8988T (cell line): ENCODE measurements around the gene TRAFD1.

Experiments used
- DNase-seq: peaks from one replicate; pipeline ENCODE4 v3.0.0; 2011

Gene TRAFD1

DNA sequence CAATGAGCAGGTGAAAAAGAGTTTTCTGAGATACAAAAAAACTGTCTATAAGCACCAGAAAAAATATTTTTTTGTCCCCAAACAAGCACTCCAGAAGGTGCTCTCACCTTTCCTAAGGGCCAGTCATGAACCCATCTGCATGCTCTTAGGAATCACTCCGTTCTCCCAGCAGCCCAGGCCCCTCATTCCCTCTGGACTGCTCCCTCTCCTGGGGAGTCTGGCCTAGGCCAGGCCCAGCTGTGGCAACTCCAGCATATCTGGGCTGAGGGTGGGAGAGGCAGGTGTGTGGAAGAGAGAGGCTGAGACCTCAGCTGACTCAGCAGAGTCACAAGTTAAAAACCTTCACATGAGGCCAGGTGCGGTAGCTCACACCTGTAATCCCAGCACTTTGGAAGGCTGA lies 54.6 kb downstream of the TRAFD1 start:
- DNase-seq = no peak

DNA sequence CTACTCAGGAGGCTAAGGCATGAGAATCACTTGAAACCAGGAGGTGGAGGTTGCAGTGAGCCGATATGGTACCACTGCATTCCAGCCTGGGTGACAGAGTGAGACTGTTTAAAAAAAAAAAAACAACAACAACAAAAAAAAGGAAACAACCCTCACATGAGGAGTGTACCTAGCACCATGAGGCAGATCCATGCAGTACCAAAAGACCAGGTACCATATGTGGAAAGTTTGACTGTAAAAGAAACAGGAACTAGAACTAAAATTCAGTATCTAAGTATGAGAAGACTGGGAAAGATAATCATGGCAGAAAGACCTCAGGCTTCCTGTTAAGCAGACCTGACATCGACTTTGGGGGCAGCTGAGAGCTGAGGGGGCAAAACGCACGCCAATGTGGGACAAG lies 55.1 kb downstream of the TRAFD1 start:
- no peak for DNase-seq

DNA sequence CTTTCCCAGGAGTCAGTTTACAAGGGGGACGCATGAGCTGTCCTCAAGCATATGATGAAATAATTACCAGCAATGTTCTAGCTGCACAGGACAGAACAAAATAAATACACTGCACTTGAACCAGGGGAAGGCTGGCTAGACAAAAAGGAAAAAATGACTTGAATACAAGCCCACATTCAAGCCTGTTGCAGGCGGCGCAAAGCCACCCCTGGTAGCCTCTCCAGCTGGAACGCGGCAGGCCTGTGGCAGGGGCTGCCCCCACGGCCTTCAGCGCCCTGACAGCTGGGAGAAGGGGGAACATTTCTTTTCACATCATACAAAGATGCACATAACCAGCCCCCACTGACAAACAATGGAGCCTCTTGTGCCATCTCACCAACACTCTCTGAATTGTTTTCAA lies 57.1 kb downstream of the TRAFD1 start:
- DNase-seq = no peak

DNA sequence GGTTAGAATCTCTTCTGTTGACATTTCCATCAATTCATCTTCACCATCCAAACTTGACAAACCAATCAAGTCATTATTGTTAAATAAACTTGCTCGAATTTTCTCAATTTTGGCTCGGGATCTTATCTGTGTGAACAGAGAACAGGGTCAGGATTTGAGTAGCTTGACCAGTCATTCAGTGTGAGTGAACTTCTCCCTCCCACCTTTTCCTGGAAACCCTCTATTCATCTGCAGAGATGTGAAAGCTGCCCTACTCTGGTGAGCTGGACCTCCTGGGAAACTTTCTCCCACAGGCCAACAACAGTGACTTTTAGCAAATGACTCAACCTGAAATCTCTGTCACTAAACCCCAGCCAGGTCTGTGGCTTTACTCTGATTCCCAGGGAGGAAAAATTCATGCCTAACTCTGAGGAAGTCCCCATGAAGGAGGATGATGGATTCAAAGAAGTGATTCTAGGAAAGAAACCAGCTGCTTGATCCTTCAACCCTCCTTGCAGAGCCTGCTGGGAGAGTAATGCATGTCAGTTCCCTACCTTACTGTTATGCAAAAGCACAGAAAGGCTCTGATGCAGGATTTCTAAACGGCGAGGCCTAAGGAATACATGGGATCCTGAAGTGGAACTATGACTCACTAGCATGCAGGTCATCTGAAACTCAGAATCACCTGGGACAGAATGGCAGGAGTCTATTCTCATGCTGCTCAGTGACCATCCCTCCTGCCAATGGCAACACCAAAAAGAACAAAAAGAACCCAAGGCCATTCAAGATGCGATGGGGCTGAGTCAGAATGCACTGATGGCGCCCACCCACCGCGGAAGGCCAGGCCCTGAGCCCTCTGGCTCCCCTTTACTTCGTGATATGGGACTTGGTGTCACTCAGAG lies 58.0 kb downstream of the TRAFD1 start:
- no peak for DNase-seq

DNA sequence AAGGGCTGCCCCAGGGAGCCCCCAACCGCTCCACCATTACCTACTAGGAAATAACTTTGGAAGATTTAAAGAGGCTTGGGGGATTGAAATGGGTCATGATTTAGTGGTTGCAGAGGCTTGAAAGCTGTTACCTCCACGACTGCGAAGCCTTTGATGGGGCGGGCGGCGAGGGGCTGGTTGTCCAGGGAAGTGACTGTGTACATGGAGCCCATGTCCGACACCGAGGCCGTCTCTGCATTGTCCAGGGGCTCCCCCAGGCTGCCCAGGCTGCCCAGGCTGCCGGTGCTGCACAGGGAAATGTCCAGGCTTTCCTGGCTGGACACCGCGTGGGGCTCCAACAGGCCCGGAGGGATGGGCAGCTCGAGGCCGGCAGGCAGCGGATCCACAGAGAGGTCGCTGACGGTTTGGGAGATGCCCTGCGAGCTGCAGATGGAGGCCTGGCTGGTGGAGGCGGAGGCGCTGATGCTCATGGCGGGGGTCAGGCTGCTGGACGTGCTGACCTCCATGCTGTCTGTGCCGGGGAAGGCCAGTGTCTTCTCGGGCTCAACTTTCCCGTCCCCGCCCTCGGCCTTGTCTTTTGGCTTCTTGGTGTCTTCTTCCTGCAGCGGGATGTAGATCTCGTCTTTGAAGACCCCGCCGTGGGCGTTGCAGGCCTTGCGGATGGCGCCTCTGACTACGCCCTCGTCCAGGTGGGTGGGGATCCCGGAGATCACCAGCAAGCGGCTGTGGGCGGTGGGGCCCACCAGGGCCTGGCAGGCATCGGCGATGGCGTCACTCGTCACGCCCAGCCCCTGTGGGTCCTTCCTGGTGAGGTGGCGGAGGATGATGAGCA lies 58.9 kb downstream of the TRAFD1 start:
- no peak for DNase-seq

DNA sequence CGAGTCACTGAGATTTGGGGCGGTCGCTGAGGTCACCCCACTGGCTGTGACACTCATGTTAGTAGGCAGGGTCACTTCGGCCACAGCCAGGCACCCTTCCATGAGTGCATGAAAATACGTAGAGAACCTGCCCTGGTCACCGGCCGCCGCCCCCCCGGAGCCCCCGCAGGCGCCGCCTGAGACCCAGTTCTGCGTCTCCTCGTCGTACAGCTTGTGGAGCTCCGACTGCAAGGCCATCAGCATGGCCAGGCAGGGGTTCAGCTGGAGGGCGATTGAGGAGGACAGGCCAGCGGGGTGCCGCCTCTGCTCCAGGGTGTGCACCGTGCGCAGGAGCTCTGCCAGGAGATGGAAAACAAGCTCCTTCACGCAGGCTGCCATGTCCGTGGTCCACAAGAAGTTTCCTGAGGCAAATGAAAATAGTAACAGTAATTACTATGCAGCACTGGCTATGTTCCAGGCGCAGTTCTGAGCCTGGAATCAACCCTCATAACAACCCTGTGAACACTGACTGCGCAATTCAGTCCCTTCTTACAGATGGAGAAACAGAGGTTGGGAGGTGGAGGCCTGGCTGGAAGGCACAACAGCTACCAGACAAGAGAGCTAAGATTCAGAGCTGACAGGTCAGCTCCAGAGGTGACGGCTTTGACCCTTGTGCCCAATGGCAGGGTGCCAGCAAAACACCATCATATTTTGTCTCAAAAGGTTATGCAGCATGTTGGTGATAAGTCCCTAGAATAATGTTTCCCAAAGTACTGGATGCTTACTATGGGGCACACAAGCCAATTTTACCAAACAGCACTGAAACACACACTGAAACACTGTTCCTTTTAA lies 59.9 kb downstream of the TRAFD1 start:
- no peak for DNase-seq

DNA sequence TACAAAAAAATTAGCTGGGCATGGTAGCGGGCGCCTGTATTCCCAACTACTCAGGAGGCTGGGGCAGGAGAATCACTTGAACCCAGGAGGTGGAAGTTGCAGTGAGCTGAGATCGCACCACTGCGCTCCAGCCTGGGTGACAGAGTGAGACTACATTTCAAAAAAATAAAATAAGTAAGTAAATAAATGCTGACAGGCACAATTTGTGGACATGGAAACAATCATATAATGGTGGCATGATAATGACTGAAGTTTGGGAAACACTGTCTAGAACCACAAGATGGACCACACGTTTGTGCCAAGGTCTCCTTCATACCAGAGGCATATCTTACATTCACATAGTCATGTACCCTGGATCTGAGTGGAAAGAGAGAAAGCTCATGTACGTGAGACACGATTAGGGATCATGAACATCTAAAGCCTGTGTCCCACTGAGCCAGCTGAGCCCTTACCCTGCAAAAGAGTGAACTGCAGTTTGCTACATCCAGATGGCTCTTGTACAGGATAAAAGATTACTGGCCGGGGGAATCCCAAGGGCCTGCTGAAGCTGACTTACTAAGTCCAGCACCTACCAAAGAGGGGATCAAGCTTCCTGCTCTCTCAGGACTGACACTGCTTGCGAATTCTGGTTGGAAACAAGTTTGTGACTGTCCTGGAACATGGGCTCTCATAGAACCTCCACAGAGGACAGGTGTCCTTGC lies 62.9 kb downstream of the TRAFD1 start:
- DNase-seq = no peak

DNA sequence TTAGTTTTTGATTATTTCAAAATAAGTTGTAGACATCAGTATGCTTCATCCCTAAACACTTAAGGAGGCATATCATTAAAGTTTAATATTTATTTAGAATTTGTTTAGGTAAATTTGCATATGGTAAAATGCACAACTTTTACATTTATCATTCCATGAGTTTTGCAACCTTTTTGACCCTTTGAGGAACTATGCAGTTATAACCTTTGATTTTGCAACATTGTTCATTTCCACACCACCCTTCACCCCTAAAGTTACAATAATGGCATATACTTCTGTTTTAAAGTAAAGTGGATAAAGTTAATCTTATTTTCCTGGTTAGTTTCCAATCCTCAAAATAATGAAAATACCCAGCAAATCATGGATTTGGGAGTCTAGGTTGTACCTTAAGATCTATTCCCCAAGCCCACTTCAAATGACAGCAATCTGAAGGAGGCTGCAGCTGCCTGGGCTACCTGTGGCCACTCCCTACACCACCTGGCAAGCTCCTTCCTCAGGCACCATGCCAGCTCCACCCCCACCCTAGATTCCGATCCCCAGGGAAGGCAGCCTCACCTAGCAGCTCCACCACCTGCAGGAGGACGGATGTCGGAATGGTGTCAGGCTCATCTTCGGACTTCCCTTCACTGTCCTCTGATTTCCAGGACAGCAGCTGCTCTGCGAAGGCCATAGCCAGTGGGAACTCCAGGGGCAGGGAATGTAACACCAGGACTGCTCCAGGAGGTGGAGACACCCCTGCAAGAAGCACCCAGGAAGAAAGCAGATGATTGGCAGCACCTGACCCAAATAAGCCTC lies 65.1 kb downstream of the TRAFD1 start:
- DNase-seq = no peak

DNA sequence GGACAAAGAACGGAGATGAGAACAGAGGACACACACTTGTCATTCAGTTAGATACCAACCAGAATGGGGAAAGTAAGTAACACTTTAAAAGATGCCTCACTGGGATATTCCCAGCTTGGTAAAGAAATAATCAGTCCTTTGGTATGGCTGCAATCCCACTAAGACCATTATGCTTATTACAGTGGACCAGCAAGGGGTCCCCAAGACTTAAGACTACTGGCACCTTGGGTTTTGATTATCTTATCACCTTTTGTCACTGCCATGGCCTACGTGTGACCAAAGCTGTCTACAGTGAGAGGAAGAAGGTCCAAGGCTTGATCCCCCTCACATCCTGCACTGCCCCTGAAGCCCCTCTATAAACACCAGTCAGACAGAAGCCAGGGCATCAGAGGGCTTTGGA lies 65.8 kb downstream of the TRAFD1 start:
- DNase-seq = no peak

DNA sequence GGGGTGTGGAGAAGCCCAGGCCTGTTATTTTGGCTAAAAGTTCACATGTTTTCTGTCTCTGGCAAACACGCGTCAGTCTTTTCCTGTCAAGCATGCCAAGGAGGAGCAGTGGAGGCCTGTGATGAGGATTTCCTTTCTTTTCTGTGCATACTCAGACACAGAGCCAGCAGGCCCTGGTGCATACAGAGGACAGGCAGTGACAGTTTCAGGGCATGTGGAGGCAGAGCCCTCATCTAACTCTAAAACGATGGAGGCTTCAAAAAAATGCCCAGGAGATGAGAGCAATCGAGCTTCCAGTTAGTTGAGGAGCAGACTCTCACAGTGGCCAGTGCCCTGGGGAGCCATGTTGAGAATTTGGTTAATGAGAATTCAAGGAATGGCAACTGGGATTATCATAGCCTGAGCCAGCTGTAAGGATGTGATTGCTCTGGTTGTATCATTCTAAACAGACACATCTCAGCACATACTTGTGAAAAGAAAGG lies 66.5 kb downstream of the TRAFD1 start:
- DNase-seq = no peak

DNA sequence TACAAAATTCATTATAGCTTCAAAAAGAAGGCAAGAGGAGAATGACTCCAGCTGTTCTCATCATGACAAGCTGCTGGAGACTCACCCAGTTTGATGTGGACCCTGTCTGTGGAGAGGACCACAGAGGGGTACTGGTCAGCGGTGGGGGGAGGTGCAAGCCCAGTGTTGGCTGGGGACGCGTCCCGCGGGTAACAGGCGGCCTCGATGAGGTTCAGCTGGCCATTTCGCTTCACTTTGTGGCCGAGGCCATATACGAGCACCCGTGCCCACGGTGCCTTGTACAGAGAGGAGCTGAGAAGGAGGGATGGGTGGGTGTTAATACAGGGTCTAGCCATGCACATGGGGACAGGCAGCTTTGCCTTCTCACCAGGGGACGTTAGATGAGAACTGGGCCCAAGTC lies 67.1 kb downstream of the TRAFD1 start:
- DNase-seq = no peak

DNA sequence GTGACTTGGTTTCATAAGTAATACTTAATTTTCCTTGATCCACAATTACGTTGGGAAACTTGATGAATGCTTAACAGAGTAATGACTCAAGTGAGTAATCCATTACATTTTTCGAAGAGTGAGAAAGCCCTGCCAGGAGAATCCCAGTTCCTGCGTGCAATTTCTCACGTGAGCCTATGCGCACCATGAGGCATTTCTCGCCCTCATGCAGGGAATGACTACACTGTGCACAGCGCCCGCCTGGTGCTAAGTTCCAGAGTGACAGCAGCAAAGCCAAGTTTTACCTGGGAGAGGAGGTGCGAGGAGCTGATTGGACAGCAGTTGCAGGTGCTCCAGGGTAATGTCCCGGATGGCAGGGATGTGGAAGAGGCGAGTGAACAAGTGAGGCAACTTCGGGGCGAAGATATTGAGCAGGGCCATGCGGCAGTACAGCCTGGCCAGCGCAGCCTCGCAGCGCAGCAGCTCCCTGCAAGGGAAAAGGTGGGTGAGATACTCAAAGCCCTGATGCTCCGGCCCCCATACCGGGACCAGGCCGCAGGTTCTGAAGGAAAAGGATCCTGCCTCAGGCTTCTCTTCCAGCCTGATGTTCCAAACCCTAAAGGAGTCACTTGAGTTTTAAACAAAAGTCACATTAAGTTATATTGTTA lies 69.4 kb downstream of the TRAFD1 start:
- DNase-seq = no peak

DNA sequence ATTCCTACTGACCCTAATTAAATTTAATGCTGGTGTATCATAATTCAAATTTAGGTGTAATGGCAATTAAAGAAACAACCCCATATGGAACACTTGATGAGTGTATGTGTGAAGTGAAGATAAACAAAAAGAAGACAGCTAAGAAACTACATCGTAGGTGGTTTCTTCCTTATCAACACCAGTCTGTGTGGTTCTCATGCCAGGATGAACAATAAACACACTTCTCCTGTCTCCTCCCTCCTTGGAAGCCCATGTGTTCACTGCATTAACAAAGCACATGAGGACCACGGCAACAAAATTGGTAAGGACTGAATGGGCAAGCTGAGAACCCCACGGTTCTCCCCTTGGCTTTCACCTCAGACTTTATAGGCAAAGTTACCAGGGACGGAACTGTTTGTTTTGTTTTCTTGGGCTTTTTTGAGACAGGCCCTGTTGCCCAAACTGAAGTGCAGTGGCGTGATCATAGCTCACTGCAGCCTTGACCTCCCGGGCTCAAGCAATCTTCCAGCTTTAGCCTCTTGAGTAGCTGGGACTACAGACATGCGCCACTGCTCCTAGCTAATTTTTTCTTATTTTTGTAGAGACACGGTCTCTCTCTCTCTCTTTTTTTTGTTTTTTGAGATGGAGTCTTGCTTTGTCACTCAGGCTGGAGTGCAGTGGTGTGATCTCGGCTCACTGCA lies 71.0 kb downstream of the TRAFD1 start:
- no peak for DNase-seq

DNA sequence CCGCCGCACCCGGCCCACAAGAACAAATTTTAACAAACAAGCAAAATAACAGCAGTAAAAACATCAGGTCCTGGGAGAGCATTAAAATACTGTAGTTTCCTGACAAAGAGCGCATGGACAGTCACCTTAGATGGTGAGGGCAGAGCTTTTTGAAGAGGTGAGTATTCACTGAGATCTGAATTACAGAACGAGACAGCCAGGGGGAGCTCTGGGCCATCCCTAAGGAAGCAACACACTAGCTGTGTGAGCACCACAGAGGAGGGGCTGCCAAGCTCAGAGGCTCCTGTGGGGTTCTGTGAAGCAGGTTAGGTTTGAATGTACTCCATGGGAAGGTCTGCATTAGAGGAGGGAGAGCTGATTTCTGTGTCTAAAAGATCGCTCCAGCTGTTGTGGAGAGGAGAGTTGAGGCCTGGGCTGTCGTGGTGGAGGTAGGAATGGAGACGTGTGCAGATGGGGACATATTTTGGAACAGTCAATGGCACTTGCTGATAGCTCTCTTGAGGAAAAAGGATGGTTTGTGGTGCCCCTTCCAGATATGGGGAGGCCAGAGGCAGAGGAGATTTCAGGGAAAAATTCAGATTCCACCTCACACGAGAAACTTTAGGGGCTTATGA lies 72.9 kb downstream of the TRAFD1 start:
- DNase-seq = peak; percentile 71

DNA sequence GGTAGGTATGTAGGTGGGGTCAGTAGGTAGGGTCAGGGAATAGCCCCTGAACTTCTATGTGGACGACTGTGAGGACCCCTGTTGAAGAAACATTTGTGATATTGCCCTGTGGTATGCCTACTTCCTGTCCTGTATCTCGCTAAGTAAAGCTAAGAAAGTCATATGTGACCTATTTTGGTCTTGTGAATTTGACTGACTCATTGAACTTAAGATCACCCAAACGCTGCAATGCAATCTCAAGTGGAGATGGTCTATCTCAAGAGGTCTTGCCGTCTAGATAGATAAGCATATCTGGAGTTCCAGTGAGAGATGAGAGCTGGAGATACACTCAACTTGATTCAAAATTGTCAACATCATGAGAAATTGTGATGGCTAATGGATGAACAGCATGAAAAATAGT lies 73.8 kb downstream of the TRAFD1 start:
- DNase-seq = no peak
